ENCODE data around the gene MAPK9.

The MAPK9 gene

DNA sequence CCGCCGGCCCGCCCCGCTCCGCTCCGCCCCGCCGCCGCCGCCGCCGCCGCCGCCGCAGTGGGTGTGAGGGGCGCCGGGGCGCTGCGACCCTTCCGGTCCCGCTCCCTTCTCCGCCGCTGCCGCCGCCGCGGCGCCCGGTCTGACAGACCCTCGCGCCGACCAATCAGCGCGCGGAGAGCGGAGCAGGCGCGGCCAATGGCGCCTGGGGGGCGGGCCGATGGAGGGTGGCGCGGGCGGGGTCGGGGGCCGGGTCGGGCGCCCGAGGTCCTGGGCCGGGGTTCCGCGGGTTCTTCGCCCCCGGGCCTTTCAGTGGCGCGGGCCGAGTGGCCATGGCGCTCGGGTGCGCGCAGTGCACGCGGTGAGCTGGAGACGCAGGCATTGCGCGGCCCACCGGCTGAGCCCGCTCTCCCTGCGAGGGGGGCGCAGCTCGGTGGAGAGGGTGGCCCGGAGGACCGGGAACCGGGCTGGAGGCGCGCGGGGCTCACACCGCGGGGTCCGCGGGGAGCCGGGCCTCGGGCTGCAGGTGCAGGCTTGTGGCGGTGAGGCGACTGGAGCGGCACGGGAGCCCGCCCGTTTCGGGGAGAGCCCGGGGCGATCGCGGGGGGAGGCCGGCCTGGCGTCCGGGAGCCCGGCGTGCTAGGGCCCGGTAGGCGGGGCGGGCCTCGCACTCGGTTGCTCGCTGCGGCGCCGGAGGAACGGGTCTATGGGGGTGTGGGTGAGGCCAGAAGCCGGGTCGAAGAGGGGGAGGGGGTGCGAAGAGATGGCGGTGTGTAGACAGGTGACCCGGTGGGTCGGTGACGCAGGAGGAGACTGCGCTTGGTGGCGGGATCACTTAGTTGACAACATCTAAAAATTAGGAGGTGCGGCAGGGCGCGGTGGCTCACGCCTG lies at the start of gene MAPK9:
Gene MAPK9, minus strand, starts transcription at position 141 of the 889 bp plus-strand sequence. CDS start 11,522 bp downstream, outside the sequence.
- peak; percentile 37; the same call in 1 of the 2 replicates for TF ChIP-seq POLR2A (IDR thresholded peaks at IDR 0.05; ENCODE audit: low read depth, low read length)
- FAIRE-seq (no peak), DNase-seq (ENCODE audit: insufficient read length, low spot score) (peak; percentile 83)

DNA sequence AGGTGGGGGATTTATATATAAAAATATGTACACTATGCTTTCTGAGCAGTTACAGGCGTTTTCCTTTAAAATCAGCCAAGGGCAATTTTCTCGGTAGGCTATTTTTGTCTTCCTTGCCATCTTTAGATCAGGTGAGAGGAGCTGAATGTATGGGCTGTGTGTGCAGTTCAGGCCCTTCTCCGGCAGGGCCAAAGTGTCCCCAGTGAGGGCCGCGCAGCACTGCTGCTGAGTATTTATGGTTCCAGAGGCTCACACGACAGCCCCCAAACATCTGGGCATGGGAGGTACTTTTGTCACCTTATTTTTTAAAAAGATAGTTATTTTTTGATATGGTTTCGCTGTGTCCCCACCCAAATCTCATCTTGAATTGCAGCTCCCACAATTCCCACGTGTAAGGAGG lies 49.7 kb upstream of the MAPK9 start:
- DNase-seq (ENCODE audit: insufficient read length, low spot score) (no peak), FAIRE-seq (no peak)
- no peak for TF ChIP-seq POLR2A (IDR thresholded peaks at IDR 0.05; ENCODE audit: low read depth, low read length)

DNA sequence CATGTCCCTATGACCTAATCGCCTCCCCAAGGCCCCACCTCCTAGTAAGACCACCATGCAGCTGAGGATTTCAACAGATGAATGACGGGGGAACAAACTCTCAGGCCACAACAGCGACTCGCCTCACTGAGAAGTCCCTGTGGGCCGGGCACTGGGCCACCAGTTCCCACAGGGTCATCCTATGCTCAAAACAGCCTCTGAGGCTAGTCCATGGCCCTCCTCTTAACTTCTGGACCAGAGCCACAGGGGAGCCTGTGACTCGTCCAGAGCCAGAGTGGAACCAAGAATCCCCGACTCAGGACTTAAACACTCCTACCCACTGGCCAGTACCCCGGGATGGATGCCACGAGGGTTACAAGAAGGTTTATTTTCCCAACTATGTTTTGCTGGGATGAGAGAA lies 49.0 kb upstream of the MAPK9 start:
- DNase-seq (ENCODE audit: insufficient read length, low spot score) (no peak), FAIRE-seq (no peak)
- no peak for TF ChIP-seq POLR2A (IDR thresholded peaks at IDR 0.05; ENCODE audit: low read depth, low read length)

DNA sequence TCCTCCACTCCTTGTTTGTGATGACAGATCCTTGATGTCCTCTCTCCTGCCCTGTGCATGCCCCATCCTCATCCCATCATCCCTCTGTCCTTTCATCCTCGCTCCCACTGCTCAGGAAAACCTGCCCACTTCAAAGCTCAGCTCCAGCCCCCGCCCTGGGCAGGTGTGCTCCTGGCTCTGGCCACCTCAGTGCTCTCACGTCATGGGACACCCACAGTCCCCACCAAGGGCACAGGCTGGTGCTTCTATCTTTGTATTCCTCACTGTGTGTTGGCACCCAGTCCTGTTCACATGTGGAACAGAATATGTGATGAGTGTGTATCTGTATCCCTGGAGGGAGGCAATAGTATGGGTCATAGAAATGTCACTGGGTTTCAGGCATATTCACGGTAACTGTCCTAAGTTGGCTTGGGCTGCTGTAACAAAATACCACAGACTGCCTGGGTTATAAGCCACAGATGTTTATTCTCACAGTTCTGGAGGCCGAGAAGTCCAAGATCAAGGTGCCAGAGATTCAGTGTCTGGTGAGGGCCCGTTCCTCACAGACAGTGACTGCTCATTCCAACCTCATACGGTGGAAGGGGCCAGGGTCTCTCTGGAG lies 47.8 kb upstream of the MAPK9 start:
- FAIRE-seq (no peak), DNase-seq (ENCODE audit: insufficient read length, low spot score) (no peak)
- no peak for TF ChIP-seq POLR2A (IDR thresholded peaks at IDR 0.05; ENCODE audit: low read depth, low read length)

DNA sequence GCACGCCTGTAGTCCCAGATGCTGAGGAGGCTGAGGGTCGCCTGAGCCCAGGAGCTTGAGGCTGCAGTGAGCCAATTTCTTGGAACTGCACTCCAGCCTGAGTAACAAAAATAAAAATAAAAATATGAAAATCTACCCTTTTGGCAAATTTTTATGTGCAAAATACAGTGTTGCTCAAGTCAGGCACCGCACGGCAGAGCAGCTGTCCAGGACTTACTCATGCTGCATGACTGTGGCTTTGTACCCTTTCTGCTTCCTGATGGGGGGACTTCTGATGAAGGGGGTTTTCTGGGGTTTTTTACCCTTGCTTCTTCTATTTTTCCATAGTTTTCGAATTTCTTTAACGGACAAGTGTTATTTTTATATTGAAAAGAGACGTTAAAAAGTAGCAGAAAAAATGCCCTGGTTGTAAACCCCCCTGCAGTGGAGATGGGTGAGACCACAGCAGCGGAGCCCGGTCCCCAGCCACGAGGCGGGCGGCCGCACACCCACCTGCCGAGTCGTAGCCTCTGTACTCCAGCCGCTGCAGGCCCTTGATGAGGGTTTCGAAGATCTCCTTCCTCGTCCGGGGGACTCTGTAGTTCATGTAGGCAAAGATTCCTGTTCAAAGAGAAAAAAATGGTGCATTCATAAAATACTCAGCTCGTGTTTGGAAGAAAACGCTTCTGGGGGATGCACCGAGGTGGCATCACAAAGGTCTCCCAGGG lies 46.3 kb upstream of the MAPK9 start:
- TF ChIP-seq POLR2A (IDR thresholded peaks at IDR 0.05; ENCODE audit: low read depth, low read length), result no peak
- DNase-seq (ENCODE audit: insufficient read length, low spot score) (no peak), FAIRE-seq (no peak)

DNA sequence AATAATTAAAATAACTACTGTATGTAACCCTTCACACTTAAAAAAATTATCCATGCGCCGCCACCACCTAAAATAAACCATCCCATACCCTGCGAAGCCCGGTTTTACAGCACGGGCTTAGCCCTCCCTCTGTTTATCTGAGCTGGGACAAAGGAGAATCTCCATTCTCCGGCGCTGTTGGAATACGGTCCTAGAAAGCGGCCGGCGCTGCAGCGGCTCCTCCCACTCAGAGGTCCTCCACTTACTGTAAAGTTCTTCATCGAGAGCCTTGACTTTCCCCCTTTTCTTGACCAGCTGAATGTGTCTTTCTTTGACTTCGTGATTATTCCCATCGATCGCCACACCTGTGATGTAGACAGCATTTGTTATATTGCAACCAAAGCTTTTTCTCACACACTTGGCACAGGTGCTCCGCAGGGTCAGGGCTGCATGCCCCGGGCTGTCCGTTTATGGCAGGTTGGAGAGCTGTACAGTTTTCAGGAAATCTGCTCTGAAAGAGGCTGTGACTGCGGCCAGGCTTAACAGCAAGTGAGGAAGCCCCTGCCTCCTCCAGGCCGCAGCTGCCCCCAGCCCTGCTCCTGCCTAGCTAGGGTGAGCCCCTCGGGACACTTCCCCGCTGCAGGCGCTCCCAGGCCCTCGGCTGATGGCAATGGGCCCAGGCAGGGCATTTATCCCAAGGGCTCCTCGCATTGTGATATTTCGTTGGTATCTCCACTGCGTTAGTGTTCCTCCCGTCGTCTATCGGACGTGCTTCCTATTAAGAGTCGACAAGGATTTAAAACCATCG lies 44.5 kb upstream of the MAPK9 start:
- no peak for FAIRE-seq

DNA sequence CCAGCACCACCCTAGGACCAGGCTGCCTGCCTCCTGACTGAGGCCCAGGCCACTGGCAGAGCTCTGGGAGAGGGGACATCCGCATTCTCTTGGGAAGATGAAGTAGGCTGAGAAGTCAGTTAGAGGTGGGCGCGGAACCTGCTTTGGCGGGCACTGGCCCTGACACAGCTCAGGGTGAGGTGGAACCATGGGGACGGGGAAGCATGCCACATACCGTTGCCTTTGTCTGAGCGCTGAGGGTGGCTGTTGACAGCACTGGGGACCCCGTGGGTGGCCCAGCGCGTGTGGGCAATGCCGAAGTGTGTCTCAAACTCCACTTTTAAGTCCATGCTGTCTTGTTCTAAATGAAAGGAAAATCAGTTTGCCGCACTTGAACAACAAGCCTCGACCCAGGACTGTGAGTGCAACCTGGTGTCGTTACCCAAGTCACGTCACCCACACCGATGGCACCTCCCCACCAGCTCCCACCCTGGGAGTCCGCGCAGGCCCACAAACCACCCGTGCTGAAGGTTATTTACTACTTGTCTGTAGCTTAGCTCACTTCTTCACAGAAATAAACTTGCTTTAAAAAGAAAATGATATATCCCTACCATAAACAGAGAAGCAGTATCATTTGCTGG lies 43.8 kb upstream of the MAPK9 start:
- FAIRE-seq (no peak), DNase-seq (ENCODE audit: insufficient read length, low spot score) (no peak)
- TF ChIP-seq POLR2A (IDR thresholded peaks at IDR 0.05; ENCODE audit: low read depth, low read length), result no peak

More for the DNA sequence above, 44.5 kb upstream of the MAPK9 start:
- TF ChIP-seq POLR2A (IDR thresholded peaks at IDR 0.05; ENCODE audit: low read depth, low read length), result no peak
- no peak for DNase-seq (ENCODE audit: insufficient read length, low spot score)

DNA sequence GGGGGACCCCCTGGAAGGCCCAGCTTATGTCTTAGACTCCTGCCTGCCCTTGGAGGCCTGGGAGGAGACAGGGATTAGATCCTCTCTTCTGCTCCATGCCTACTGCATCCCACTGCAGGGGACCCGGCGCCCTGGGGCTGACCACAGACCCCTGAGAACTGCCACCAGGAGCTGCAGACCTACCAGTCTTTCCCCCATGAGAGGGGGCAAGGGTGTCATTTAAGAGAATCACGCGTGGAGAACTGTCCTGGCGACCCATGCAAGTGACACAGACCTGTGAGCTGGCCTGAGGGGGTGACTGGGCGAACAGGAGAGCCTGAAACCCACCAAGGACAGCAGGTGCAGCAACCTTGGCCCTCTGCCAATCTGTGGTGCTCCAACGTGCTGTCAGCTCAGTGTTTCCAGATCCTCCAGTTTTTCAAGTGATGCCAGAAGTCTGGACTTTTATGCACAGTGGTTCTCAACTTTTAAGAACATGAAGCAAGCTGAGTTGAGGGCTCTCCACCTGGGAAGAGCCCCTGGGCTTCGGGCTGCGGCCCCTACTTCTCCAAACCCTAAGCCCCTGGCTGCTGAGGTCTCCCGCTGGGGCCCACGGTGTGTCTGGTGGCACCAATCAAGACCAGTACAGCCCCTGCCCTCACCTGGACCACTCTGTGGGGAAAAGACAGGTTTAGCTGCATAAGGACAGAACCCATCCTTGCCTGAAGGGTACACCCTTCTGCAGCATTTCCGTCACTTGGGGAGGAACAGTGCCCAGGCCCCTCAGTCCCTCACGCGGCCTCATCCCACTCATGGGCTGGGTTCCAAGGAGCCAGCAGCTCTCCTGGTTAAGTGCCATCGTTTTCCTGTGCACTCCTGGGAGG lies 43.1 kb upstream of the MAPK9 start:
- no peak for DNase-seq (ENCODE audit: insufficient read length, low spot score)
- TF ChIP-seq POLR2A (IDR thresholded peaks at IDR 0.05; ENCODE audit: low read depth, low read length), result no peak
- no peak for FAIRE-seq

DNA sequence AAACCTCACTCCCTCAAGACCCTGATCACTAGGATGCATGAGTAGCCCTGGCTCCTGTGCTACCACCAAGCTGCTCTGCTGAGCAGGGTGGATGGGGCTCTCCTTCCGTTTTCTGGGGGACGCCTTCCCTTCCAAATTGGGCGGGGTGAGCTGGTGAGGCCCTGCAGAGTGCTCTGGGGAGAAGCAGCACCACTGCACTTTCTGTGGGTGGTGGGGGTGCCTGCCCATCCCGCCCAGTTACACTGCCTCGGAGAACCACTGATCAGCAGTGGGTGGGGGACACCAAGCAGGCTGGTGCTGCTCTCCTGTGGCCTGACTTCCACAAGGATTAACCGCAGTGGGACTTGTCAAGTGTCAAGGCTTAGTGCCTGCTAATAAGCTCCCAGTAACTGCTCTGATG lies 42.3 kb upstream of the MAPK9 start:
- TF ChIP-seq POLR2A (IDR thresholded peaks at IDR 0.05; ENCODE audit: low read depth, low read length), result no peak
- DNase-seq (ENCODE audit: insufficient read length, low spot score) (no peak), FAIRE-seq (no peak)

DNA sequence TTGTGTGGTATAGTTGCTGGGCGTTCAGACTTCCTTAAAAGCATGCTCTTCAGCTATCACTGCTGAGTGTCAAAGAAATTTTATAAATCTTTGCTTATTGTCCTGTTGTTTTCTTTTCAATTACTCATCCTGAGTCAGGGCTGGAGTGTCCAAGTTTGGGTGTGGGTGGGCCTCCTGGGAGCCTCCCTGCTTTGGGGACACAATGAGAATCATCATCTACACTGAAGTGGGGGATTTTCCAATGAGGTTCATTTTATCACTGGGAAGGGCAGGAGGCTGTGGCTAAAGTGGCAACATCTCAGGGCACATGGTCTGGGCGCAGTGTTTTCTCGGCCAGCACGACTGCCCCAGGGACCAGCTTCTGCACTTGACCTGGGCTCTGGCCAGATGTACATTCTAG lies 41.8 kb upstream of the MAPK9 start:
- DNase-seq (ENCODE audit: insufficient read length, low spot score) (peak; percentile 78), FAIRE-seq (no peak)
- TF ChIP-seq POLR2A (IDR thresholded peaks at IDR 0.05; ENCODE audit: low read depth, low read length), result no peak

DNA sequence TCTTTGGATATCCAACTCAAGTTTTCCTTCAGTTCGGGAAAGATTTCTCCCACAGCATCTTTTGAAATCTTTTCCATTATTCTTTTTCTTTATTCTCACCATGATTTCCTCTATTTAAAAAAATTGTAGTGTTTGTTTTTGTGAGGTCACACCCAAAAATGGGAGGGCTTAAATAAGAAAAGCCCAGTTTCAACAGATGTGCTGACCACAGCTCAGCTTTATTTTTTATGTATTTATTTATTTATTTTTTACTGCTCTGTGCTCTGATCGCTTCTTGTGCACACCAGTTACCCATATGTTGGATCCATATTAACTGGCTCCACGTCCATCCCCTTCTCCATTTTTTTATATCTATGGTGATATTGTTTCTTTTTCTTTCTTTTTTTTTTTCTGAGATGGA lies 41.0 kb upstream of the MAPK9 start:
- no peak for DNase-seq (ENCODE audit: insufficient read length, low spot score)
- no peak for TF ChIP-seq POLR2A (IDR thresholded peaks at IDR 0.05; ENCODE audit: low read depth, low read length)
- no peak for FAIRE-seq

DNA sequence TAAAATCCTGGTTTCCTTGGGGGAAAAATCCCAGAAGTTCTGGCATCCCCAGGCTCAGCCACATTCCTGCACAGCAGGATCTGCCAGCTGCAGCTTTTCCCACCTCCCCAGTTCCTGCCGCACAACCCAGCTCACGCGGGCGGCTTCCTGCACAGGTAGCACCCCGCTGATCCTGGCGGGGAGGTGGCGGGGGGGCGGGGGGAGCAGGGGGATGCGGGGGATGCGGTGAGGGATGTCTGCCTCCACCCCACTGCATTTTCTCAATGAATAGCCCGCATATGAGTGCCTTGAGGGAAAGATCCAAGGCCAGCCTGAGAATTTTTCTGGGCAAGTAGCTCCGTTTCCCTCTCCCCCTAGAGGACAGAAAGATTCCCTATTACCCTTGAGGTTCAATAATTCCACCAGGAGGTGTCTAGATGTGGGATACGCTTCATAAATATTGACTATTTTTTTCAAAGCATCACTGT lies 40.2 kb upstream of the MAPK9 start:
- TF ChIP-seq POLR2A (IDR thresholded peaks at IDR 0.05; ENCODE audit: low read depth, low read length), result no peak
- FAIRE-seq (no peak), DNase-seq (ENCODE audit: insufficient read length, low spot score) (peak; percentile 63)
